Measurements from ENCODE around the gene UBLCP1. TPM values are rescaled to one million over a fixed set of nuclear protein-coding genes. Genes with fewer than 3 reads are reported as not detected.

UBLCP1 gene
- total RNA-seq, 4 donors from 2014 or later, result 14.5 to 44.8 (median 20.5) TPM

DNA sequence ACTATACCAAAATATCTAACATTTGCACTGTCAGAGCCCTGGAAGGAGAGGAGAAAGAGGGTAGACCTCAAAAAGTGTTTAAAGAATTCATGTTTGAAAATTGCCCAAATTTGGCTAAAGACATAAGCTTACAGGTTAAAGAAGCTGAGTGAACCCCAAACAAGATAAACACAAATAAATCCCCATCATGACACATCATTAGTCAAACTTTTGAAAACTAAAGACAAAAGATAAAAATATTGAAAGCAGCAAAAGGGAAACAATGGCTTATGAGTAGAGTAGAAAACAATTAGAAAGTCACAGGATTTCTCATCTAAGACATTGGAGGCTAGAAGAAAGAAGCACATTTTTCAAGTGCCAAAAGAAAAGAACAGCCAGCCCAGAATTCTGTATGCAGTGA lies 6.1 kb upstream of the UBLCP1 start:
- TF ChIP-seq, protein P1, sequence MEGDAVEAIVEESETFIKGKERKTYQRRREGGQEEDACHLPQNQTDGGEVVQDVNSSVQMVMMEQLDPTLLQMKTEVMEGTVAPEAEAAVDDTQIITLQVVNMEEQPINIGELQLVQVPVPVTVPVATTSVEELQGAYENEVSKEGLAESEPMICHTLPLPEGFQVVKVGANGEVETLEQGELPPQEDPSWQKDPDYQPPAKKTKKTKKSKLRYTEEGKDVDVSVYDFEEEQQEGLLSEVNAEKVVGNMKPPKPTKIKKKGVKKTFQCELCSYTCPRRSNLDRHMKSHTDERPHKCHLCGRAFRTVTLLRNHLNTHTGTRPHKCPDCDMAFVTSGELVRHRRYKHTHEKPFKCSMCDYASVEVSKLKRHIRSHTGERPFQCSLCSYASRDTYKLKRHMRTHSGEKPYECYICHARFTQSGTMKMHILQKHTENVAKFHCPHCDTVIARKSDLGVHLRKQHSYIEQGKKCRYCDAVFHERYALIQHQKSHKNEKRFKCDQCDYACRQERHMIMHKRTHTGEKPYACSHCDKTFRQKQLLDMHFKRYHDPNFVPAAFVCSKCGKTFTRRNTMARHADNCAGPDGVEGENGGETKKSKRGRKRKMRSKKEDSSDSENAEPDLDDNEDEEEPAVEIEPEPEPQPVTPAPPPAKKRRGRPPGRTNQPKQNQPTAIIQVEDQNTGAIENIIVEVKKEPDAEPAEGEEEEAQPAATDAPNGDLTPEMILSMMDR (IDR thresholded peaks at IDR 0.05; ENCODE audit: low read depth), result no peak

DNA sequence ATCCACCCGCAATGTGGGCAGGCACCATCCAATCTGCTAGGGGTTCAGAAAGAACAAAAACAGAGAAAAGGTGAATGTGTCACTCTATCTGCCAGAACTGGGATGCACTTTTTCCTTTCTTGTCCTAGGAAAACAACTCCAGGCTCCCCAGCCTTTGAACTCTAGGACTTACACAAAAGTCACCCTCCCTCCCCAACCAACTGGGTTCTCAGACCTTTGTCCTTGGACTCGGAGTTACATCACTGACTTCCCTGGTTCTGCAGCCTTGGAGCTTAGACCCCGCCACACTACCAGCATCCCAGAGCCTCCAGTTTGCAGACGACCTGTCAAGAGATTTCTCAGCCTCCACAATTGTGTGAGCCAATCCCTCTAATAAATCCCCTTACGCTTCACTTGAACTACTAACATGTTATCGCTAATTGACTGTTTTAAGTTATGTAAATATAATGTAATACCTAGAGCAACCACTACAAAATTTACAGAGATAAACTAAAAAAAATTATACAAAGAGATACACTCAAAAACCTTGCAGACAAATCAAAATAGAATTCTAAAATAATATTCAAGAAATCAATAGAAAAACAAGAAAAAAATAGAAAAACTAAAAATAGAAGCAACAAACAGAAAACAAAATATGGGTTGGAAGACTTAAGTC lies 5.3 kb upstream of the UBLCP1 start:
- TF ChIP-seq, protein P1 (IDR thresholded peaks at IDR 0.05; ENCODE audit: low read depth), result no peak

DNA sequence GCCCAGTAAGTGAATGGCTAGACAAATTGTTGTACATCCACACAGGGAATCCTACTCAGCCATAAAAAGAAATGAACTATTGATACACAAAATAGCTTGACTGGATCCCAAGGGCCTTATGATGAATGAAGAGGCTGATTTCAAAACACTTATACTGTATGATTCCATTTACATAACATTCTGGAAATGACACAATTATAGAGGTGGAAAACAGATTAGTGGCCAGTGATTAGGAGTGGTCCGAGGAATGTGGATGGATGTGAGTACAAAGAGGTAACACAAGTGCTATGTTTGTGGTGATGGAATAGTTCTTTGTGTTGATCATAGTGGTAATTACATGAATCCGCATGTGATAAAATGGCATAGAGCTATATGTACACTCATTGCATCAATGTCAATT lies 4.7 kb upstream of the UBLCP1 start:
- TF ChIP-seq, protein P1 (IDR thresholded peaks at IDR 0.05; ENCODE audit: low read depth), result no peak

DNA sequence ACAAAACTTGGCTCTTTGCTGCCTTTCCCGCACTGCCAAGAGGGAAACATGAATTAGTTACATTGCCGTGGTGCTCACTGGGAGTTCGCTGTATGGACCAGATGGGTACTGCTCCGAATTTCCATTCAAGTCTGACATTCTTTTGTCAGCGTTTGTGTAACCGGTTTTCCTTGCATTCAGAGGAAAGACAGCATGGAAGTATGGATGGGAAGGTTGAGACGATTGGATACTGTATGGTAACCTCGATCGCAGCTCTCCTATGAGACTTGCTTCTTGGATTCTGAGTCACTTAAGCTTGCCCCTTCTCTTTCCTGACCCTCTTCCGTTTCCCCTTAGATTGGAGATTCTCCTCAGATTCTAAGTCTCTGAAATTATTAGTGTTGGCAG lies 625 bp upstream of the UBLCP1 start:
- TF ChIP-seq, protein P1 (IDR thresholded peaks at IDR 0.05; ENCODE audit: low read depth), result no peak

DNA sequence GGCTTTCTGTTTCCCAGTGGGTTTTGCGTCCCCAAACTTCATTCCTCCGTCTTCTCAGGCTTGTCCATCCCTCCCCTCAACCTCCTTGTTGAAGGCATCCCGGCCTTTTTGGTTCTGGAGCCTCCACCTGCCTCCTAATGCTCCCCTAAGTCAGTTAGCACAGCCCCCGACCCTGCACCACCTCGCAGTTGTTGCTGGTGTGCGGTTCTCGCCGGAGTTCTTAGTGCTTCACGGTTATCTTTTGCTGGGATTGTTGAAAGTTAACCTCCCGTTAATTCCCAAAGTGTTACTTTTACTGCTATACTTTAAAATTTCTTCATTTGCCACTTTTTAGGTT lies 447 bp downstream of the UBLCP1 start:
- TF ChIP-seq, protein P1 (IDR thresholded peaks at IDR 0.05; ENCODE audit: low read depth), result no peak

DNA sequence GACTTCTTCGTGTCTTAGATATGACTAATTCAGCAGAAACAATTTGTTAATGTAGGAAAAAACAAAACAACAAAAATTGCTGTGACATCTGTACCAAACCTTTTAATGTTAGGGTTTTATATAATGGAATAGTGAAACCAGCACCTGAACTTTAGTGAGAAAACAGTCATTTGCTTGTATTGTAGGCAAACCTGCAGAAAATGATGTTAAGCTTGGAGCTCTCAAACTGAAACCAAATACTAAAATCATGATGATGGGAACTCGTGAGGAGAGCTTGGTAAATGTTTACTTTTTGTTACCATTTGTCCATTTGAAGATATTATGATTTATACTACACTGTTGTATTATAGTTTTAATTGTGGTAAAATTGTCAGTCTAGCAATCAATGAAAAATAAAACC lies 6.6 kb downstream of the UBLCP1 start:
- TF ChIP-seq, protein P1 (IDR thresholded peaks at IDR 0.05; ENCODE audit: low read depth), result no peak

DNA sequence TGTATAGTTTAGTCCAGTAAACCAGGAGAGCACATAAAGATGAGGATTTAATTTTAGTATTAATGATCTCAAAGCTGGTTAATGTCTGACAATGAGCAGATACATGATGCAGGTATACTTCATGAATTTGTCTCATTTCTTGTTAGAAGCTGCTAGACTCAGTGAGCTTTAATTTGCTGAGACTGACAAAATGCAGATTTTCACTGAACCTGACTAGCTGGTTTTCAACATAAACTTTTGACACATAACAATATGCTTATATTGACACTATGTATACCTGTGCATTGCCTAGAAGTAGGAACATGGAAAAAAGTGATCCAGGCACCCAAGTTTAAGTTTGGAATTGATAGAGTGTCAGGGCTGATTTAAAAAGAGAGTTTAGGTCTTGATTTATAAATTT lies 10.8 kb downstream of the UBLCP1 start:
- TF ChIP-seq, protein P1 (IDR thresholded peaks at IDR 0.05; ENCODE audit: low read depth), result no peak
